ENCODE measurements around the gene FOXL3. TPM values are rescaled to one million over a fixed set of nuclear protein-coding genes. Genes with fewer than 3 reads are reported as not detected.
"Not testable (repeated sequence)": the region's sequence is repeated elsewhere in the genome, so short reads cannot be mapped to it uniquely, and the experiment has no call there.

Gene FOXL3
- polyA plus RNA-seq (2013, experiment 1 of 2) = not detected
- not detected for polyA plus RNA-seq (2013, experiment 2 of 2)

GRCh38 chr7:289756-290553, at the start of gene FOXL3:
Gene FOXL3 (plus strand): TSS chr7:290170. CDS start chr7:290170, 0 bp downstream.
- WGBS, 2 experiments (ENCODE audit: insufficient coverage in 2 of 2) = 69 to 70% methylated on average over 56 to 66 of the region's 79 CpGs
- H3K9me3 ChIP-seq (ENCODE audit: control insufficient read depth, low read length) = peaks cover 5% of the 10 kb centered on the region

GRCh38 chr7:240887-241421, 49.0 kb upstream of the FOXL3 start:
- Histone ChIP-seq H3K9me3 (ENCODE audit: control insufficient read depth, low read length) (no peaks in the 10 kb centered on the region), H3K36me3 (ENCODE audit: control insufficient read depth, insufficient read depth, low read length) (no peaks in the 10 kb centered on the region), H3K27ac (ENCODE audit: low read depth, low read length, severe bottlenecking) (no peak overlapping the region), H3K4me3 (ENCODE audit: extremely low read depth, insufficient read depth, low read length, poor library complexity, severe bottlenecking) (no peak overlapping the region), H3K4me1 (ENCODE audit: control insufficient read depth, insufficient read depth, low read length, poor library complexity, severe bottlenecking) (peaks cover 5% of the 10 kb centered on the region)
- WGBS, 2 experiments (ENCODE audit: insufficient coverage in 2 of 2) = 65 to 68% methylated on average over 7 to 12 of the region's 16 CpGs

More at GRCh38 chr7:289756-290553, at the start of gene FOXL3:
- Histone ChIP-seq H3K36me3 (ENCODE audit: control insufficient read depth, insufficient read depth, low read length) (no peaks in the 10 kb centered on the region), H3K4me1 (ENCODE audit: control insufficient read depth, insufficient read depth, low read length, poor library complexity, severe bottlenecking) (no peaks in the 10 kb centered on the region), H3K27ac (ENCODE audit: low read depth, low read length, severe bottlenecking) (no peak within 1 kb of the TSS), H3K4me3 (ENCODE audit: extremely low read depth, insufficient read depth, low read length, poor library complexity, severe bottlenecking) (no peak within 1 kb of the TSS)

- Histone ChIP-seq H3K4me3 (ENCODE audit: extremely low read depth, insufficient read depth, low read length, poor library complexity, severe bottlenecking) (no peak overlapping the region), H3K4me1 (ENCODE audit: control insufficient read depth, insufficient read depth, low read length, poor library complexity, severe bottlenecking) (peaks cover 5% of the 10 kb centered on the region), H3K27ac (ENCODE audit: low read depth, low read length, severe bottlenecking) (no peak overlapping the region), H3K9me3 (ENCODE audit: control insufficient read depth, low read length) (no peaks in the 10 kb centered on the region), H3K36me3 (ENCODE audit: control insufficient read depth, insufficient read depth, low read length) (no peaks in the 10 kb centered on the region)
- 92 to 95% methylated on average over 12 to 13 of the region's 13 CpGs for WGBS, 2 experiments (ENCODE audit: insufficient coverage in 2 of 2)
Observed at GRCh38 chr7:241513-241912, 48.5 kb upstream of the FOXL3 start.

- H3K4me3 ChIP-seq (ENCODE audit: extremely low read depth, insufficient read depth, low read length, poor library complexity, severe bottlenecking); H3K36me3 ChIP-seq (ENCODE audit: control insufficient read depth, insufficient read depth, low read length); H3K4me1 ChIP-seq (ENCODE audit: control insufficient read depth, insufficient read depth, low read length, poor library complexity, severe bottlenecking); H3K9me3 ChIP-seq (ENCODE audit: control insufficient read depth, low read length); H3K27ac ChIP-seq (ENCODE audit: low read depth, low read length, severe bottlenecking): not testable (repeated sequence)
- WGBS, 2 experiments (ENCODE audit: insufficient coverage in 2 of 2) = 87 to 95% methylated on average over 2 to 3 of the region's 21 CpGs
Observed at GRCh38 chr7:242826-243579, 47.0 kb upstream of the FOXL3 start.

DNA sequence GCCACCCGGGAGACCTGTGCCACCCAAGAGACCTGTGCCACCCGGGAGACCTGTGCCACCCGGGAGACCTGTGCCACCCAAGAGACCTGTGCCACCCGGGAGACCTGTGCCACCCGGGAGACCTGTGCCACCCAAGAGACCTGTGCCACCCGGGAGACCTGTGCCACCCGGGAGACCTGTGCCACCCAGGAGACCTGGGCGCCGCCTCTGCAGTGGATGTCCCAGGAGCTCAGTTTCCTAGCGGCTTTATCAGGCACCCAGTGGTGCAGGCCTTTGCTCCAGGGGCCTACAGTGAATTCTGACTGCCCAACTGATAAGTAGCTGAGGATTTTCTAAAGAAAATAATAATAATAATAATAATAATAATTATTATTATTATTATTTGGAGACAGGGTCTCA, 46.4 kb upstream of the FOXL3 start:
- not testable (repeated sequence) for H3K27ac ChIP-seq (ENCODE audit: low read depth, low read length, severe bottlenecking); H3K9me3 ChIP-seq (ENCODE audit: control insufficient read depth, low read length); H3K36me3 ChIP-seq (ENCODE audit: control insufficient read depth, insufficient read depth, low read length); H3K4me3 ChIP-seq (ENCODE audit: extremely low read depth, insufficient read depth, low read length, poor library complexity, severe bottlenecking); H3K4me1 ChIP-seq (ENCODE audit: control insufficient read depth, insufficient read depth, low read length, poor library complexity, severe bottlenecking)
- WGBS, 2 experiments (ENCODE audit: insufficient coverage in 2 of 2) = 84 to 100% methylated on average over 3 of the region's 10 CpGs

- WGBS, 2 experiments (ENCODE audit: insufficient coverage in 2 of 2) = 90 to 93% methylated on average over 22 of the region's 22 CpGs
- H3K4me1 ChIP-seq (ENCODE audit: control insufficient read depth, insufficient read depth, low read length, poor library complexity, severe bottlenecking) = peaks cover 5% of the 10 kb centered on the region
Observed at GRCh38 chr7:244974-245373, 45.0 kb upstream of the FOXL3 start.

DNA sequence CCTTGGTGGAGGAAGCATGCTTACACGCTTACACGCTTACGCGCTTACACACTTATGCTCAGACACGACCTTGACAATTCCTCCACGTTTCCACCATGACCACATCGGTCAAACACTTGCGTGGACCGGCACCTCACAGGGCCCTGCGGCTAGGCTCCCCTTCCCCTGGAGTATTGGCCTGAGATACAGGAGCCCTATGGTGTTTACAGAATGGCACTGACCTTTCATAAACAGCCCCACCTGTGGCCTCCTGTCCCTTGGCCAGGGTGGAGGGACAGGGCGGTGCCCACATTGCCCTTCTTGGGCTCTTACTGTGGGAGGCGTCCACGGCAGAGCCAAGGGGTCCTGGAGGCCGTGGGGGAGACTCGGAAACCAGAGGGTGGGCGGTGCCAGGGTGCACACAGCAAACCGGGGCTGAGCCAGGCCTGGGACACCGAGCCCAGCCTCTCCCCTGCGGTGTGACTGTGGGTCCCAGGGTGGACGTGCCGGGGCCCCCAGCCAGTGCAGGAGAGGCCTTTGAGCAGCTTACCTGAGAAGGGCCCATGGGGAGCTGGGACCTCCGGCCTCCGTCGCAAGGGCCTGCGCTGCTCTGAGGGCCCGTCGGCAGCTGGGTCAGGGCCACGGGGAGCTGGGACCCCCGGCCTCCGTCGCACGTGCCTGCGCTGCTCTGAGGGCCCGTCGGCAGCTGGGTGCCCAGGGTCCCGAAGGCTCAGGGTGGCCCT, 44.2 kb upstream of the FOXL3 start:
- no peak overlapping the region for H3K27ac ChIP-seq (ENCODE audit: low read depth, low read length, severe bottlenecking)
- H3K4me3 ChIP-seq (ENCODE audit: extremely low read depth, insufficient read depth, low read length, poor library complexity, severe bottlenecking) = no peak overlapping the region
- no peaks in the 10 kb centered on the region for H3K36me3 ChIP-seq (ENCODE audit: control insufficient read depth, insufficient read depth, low read length)
- no peaks in the 10 kb centered on the region for H3K9me3 ChIP-seq (ENCODE audit: control insufficient read depth, low read length)
- H3K4me1 ChIP-seq (ENCODE audit: control insufficient read depth, insufficient read depth, low read length, poor library complexity, severe bottlenecking) = peaks cover 3% of the 10 kb centered on the region
- 93 to 96% methylated on average over 35 to 36 of the region's 36 CpGs for WGBS, 2 experiments (ENCODE audit: insufficient coverage in 2 of 2)

More at GRCh38 chr7:244974-245373, 45.0 kb upstream of the FOXL3 start:
- Histone ChIP-seq H3K9me3 (ENCODE audit: control insufficient read depth, low read length) (no peaks in the 10 kb centered on the region), H3K36me3 (ENCODE audit: control insufficient read depth, insufficient read depth, low read length) (no peaks in the 10 kb centered on the region), H3K27ac (ENCODE audit: low read depth, low read length, severe bottlenecking) (no peak overlapping the region), H3K4me3 (ENCODE audit: extremely low read depth, insufficient read depth, low read length, poor library complexity, severe bottlenecking) (no peak overlapping the region)

- WGBS, 2 experiments (ENCODE audit: insufficient coverage in 2 of 2) = 85 to 88% methylated on average over 14 to 19 of the region's 22 CpGs
- Histone ChIP-seq H3K27ac (ENCODE audit: low read depth, low read length, severe bottlenecking) (no peak overlapping the region), H3K9me3 (ENCODE audit: control insufficient read depth, low read length) (no peaks in the 10 kb centered on the region), H3K4me1 (ENCODE audit: control insufficient read depth, insufficient read depth, low read length, poor library complexity, severe bottlenecking) (no peaks in the 10 kb centered on the region), H3K4me3 (ENCODE audit: extremely low read depth, insufficient read depth, low read length, poor library complexity, severe bottlenecking) (no peak overlapping the region), H3K36me3 (ENCODE audit: control insufficient read depth, insufficient read depth, low read length) (no peaks in the 10 kb centered on the region)
Observed at GRCh38 chr7:246451-246850, 43.5 kb upstream of the FOXL3 start.

DNA sequence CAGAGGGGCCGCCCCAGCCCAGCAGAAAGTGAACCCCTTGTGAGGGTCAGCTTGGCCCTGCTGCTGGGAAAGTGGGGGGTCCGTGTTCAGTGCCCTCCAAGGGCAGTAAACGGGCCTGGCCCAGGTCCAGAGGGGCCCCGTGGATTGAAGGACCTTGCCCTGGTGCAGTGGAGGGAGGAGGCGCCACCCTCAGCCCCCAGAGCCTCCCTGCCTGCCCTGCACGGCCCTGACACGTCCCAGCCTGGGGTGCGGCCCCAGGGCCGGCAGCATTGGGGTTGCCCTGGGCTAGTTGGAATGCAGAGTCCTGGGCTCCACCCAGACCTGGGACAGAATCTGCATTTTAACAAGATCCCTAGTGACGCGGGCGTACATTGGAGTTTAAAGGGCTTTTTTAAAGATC, 42.8 kb upstream of the FOXL3 start:
- 84 to 86% methylated on average over 9 to 12 of the region's 12 CpGs for WGBS, 2 experiments (ENCODE audit: insufficient coverage in 2 of 2)
- Histone ChIP-seq H3K9me3 (ENCODE audit: control insufficient read depth, low read length) (no peaks in the 10 kb centered on the region), H3K36me3 (ENCODE audit: control insufficient read depth, insufficient read depth, low read length) (no peaks in the 10 kb centered on the region), H3K27ac (ENCODE audit: low read depth, low read length, severe bottlenecking) (no peak overlapping the region), H3K4me3 (ENCODE audit: extremely low read depth, insufficient read depth, low read length, poor library complexity, severe bottlenecking) (no peak overlapping the region), H3K4me1 (ENCODE audit: control insufficient read depth, insufficient read depth, low read length, poor library complexity, severe bottlenecking) (no peaks in the 10 kb centered on the region)

DNA sequence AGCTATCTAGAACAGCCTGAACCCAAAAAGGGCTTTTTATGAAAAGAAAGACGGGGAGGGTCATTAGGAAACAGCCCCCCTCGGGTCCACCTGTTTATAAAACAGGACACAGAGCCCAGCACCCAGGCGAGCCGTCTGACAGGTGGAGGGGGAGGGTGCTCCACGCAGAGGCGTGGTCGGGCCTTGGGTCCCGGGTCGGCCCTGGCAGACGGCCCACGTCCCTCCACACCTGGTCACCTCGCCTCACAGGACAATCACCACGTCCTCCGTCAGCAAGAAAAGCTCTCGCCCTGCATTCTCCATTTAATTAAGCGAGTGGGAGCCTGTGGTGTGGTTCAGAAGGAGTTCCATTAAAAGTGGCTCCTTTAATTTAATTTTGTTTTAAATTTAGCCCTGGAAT, 42.3 kb upstream of the FOXL3 start:
- no peaks in the 10 kb centered on the region for H3K36me3 ChIP-seq (ENCODE audit: control insufficient read depth, insufficient read depth, low read length)
- no peaks in the 10 kb centered on the region for H3K9me3 ChIP-seq (ENCODE audit: control insufficient read depth, low read length)
- no peak overlapping the region for H3K27ac ChIP-seq (ENCODE audit: low read depth, low read length, severe bottlenecking)
- 90 to 93% methylated on average over 14 to 15 of the region's 16 CpGs for WGBS, 2 experiments (ENCODE audit: insufficient coverage in 2 of 2)
- H3K4me1 ChIP-seq (ENCODE audit: control insufficient read depth, insufficient read depth, low read length, poor library complexity, severe bottlenecking) = no peaks in the 10 kb centered on the region
- no peak overlapping the region for H3K4me3 ChIP-seq (ENCODE audit: extremely low read depth, insufficient read depth, low read length, poor library complexity, severe bottlenecking)

Data from mesodermal cell (in vitro differentiated cells).